Measurements from ENCODE around the gene SBDS.
"Not testable (repeated sequence)": the region's sequence is repeated elsewhere in the genome, so short reads cannot be mapped to it uniquely, and the experiment has no call there.

Gene SBDS

GRCh38 chr7:67033251-67033650 lies 37.9 kb upstream of the SBDS start:
- no peak for TF ChIP-seq CTCF (IDR thresholded peaks at IDR 0.05; ENCODE audit: insufficient read depth, low read length, poor library complexity, severe bottlenecking)
- no peak for TF ChIP-seq EZH2phosphoT487 (conservative IDR thresholded peaks at IDR 0.05; ENCODE audit: low read length)
- H4K20me1 ChIP-seq (ENCODE audit: low read depth, low read length), result no peaks in the 10 kb centered on the region
- no peak overlapping the region for H3K4me3 ChIP-seq (ENCODE audit: insufficient read depth, low read length, poor library complexity, severe bottlenecking)
- no peak overlapping the region for H3K4me2 ChIP-seq (ENCODE audit: low read depth, low read length, poor library complexity, severe bottlenecking)
- no peaks in the 10 kb centered on the region for H3K27me3 ChIP-seq (ENCODE audit: low read length)
- no peaks in the 10 kb centered on the region for H3K9me2 ChIP-seq (replicated peaks; ENCODE audit: insufficient read depth, low read length)
- peaks cover 6% of the 10 kb centered on the region for H3K36me3 ChIP-seq (ENCODE audit: low read length)
- no peak overlapping the region for H3K27ac ChIP-seq (ENCODE audit: low read depth, low read length)
- H3K9me3 ChIP-seq (ENCODE audit: insufficient read depth, low read length), result no peaks in the 10 kb centered on the region
- no peak overlapping the region for H3K9ac ChIP-seq (ENCODE audit: low read length)
- H2AFZ ChIP-seq (ENCODE audit: low read depth, low read length, severe bottlenecking), result no peak overlapping the region
- no peaks in the 10 kb centered on the region for H3K79me2 ChIP-seq (ENCODE audit: insufficient read depth, low read length)
- H3F3A ChIP-seq (ENCODE audit: insufficient read depth), result no peaks in the 10 kb centered on the region

GRCh38 chr7:67031685-67032084 lies 36.3 kb upstream of the SBDS start:
- H3K9ac ChIP-seq (ENCODE audit: low read length); H3K27me3 ChIP-seq (ENCODE audit: low read length); H4K20me1 ChIP-seq (ENCODE audit: low read depth, low read length); H2AFZ ChIP-seq (ENCODE audit: low read depth, low read length, severe bottlenecking); H3K36me3 ChIP-seq (ENCODE audit: low read length); H3K4me2 ChIP-seq (ENCODE audit: low read depth, low read length, poor library complexity, severe bottlenecking); H3K27ac ChIP-seq (ENCODE audit: low read depth, low read length); H3K9me2 ChIP-seq (replicated peaks; ENCODE audit: insufficient read depth, low read length); H3K79me2 ChIP-seq (ENCODE audit: insufficient read depth, low read length); H3F3A ChIP-seq (ENCODE audit: insufficient read depth); H3K4me3 ChIP-seq (ENCODE audit: insufficient read depth, low read length, poor library complexity, severe bottlenecking); H3K9me3 ChIP-seq (ENCODE audit: insufficient read depth, low read length): not testable (repeated sequence)

- not testable (repeated sequence) for H3K4me2 ChIP-seq (ENCODE audit: low read depth, low read length, poor library complexity, severe bottlenecking); H3K9ac ChIP-seq (ENCODE audit: low read length); H3K27me3 ChIP-seq (ENCODE audit: low read length); H2AFZ ChIP-seq (ENCODE audit: low read depth, low read length, severe bottlenecking); H3K9me2 ChIP-seq (replicated peaks; ENCODE audit: insufficient read depth, low read length); H3K4me3 ChIP-seq (ENCODE audit: insufficient read depth, low read length, poor library complexity, severe bottlenecking); H3K27ac ChIP-seq (ENCODE audit: low read depth, low read length); H3F3A ChIP-seq (ENCODE audit: insufficient read depth); H4K20me1 ChIP-seq (ENCODE audit: low read depth, low read length); H3K36me3 ChIP-seq (ENCODE audit: low read length); H3K9me3 ChIP-seq (ENCODE audit: insufficient read depth, low read length); H3K79me2 ChIP-seq (ENCODE audit: insufficient read depth, low read length)
Measured at GRCh38 chr7:67025459-67025858, 30.1 kb upstream of the SBDS start.

GRCh38 chr7:67022511-67022910 lies 27.1 kb upstream of the SBDS start:
- H3K4me3 ChIP-seq (ENCODE audit: insufficient read depth, low read length, poor library complexity, severe bottlenecking), result no peak overlapping the region

More at GRCh38 chr7:67022511-67022910, 27.1 kb upstream of the SBDS start:
- Histone ChIP-seq H3K9ac (ENCODE audit: low read length) (no peak overlapping the region), H3K9me2 (replicated peaks; ENCODE audit: insufficient read depth, low read length) (no peaks in the 10 kb centered on the region), H3F3A (ENCODE audit: insufficient read depth) (no peaks in the 10 kb centered on the region), H3K27me3 (ENCODE audit: low read length) (no peaks in the 10 kb centered on the region), H3K4me2 (ENCODE audit: low read depth, low read length, poor library complexity, severe bottlenecking) (no peak overlapping the region), H3K27ac (ENCODE audit: low read depth, low read length) (no peak overlapping the region), H3K36me3 (ENCODE audit: low read length) (no peaks in the 10 kb centered on the region; the same call in 1 of the 2 replicates), H4K20me1 (ENCODE audit: low read depth, low read length) (no peaks in the 10 kb centered on the region), H2AFZ (ENCODE audit: low read depth, low read length, severe bottlenecking) (no peak overlapping the region), H3K9me3 (ENCODE audit: insufficient read depth, low read length) (no peaks in the 10 kb centered on the region), H3K79me2 (ENCODE audit: insufficient read depth, low read length) (no peaks in the 10 kb centered on the region)
- TF ChIP-seq CTCF (IDR thresholded peaks at IDR 0.05; ENCODE audit: insufficient read depth, low read length, poor library complexity, severe bottlenecking) (no peak), EZH2phosphoT487 (conservative IDR thresholded peaks at IDR 0.05; ENCODE audit: low read length) (no peak)
